Right ventricle myocardium inferior (tissue), 1 donor: ENCODE measurements around the gene SORCS2. TPM values are rescaled to one million over a fixed set of nuclear protein-coding genes. Genes with fewer than 3 reads are reported as not detected.

ENCODE experiments used
- ATAC-seq: fragments of 200-7000 bp; cut with Tn5 transposase; one replicate; pipeline ENCODE4 v1.9.1; 2020; ENCODE audit warnings: mild to moderate bottlenecking, moderate library complexity
- DNase-seq: peaks from one replicate; pipeline ENCODE4 v3.0.0; 2021; ENCODE audit errors: missing footprints
- intact Hi-C: fragments of 100-400 bp; cut with DNase I; formaldehyde crosslinking; loops from one replicate; pipeline ENCODE4 v1.11.0; 2022
- total RNA-seq: library from RNA; stranded (reverse); fragmentation: NEBNext Ultra II Directional; extraction: Animal tissue kit (Norgen Biotek cat#: 25700); gene quantifications from one replicate; pipeline ENCODE4 v1.2.1, GENCODE V29; 2021
- donor health status: DM: no; HTN: yes; CAD: no; lungs with severe emphysema.

Gene SORCS2
- total RNA-seq, 1 donor from 2014 or later: 1.1 TPM

GRCh38 chr4:7361280-7361895 is 169.1 kb downstream of the SORCS2 start:
- intact Hi-C loops: no loop called here
- ATAC-seq (peak; percentile 41), DNase-seq (peak; percentile 64)

GRCh38 chr4:7362341-7362740 is 170.0 kb downstream of the SORCS2 start:
- intact Hi-C loops: no loop called here
- ATAC-seq (no peak), DNase-seq (no peak)

GRCh38 chr4:7362862-7363430 is 170.6 kb downstream of the SORCS2 start:
- intact Hi-C loops: no loop called here
- no peak for DNase-seq

GRCh38 chr4:7364979-7365378 is 172.6 kb downstream of the SORCS2 start:
- peak; percentile 47 for ATAC-seq
- intact Hi-C loops: loop anchor here (1.0 kb wide), 1 partner anchor 38 kb away; no protein-coding TSS in a partner anchor
- DNase-seq: peak; percentile 77

More at GRCh38 chr4:7362862-7363430, 170.6 kb downstream of the SORCS2 start:
- ATAC-seq: no peak

GRCh38 chr4:7365462-7366179 is 173.3 kb downstream of the SORCS2 start:
- DNase-seq (peak; percentile 63), ATAC-seq (peak; percentile 84)
- intact Hi-C loops: loop anchor here (1.0 kb wide), 1 partner anchor 38 kb away; no protein-coding TSS in a partner anchor

- DNase-seq: peak; percentile 28
- intact Hi-C loops: no loop called here
- ATAC-seq: no peak
Measured at GRCh38 chr4:7366180-7366945, 174.0 kb downstream of the SORCS2 start.

- no peak for ATAC-seq
- DNase-seq: no peak
- intact Hi-C loops: no loop called here
Measured at GRCh38 chr4:7366954-7367353, 174.6 kb downstream of the SORCS2 start.

GRCh38 chr4:7367406-7367805 is 175.1 kb downstream of the SORCS2 start:
- ATAC-seq (no peak), DNase-seq (peak; percentile 57)
- intact Hi-C loops: no loop called here

- ATAC-seq: no peak
- peak; percentile 13 for DNase-seq
- intact Hi-C loops: no loop called here
Measured at GRCh38 chr4:7367864-7368277, 175.5 kb downstream of the SORCS2 start.

- intact Hi-C loops: no loop called here
- ATAC-seq (no peak), DNase-seq (peak; percentile 70)
Measured at GRCh38 chr4:7368296-7368695, 176.0 kb downstream of the SORCS2 start.

- DNase-seq (peak; percentile 49), ATAC-seq (no peak)
- intact Hi-C loops: no loop called here
Measured at GRCh38 chr4:7369511-7369910, 177.2 kb downstream of the SORCS2 start.

- intact Hi-C loops: no loop called here
- DNase-seq: peak; percentile 27
- ATAC-seq: no peak
Measured at GRCh38 chr4:7370038-7370437, 177.7 kb downstream of the SORCS2 start.

GRCh38 chr4:7371210-7371941 is 179.0 kb downstream of the SORCS2 start:
- ATAC-seq: no peak
- DNase-seq: peak; percentile 65
- intact Hi-C loops: no loop called here

GRCh38 chr4:7372673-7373072 is 180.3 kb downstream of the SORCS2 start:
- DNase-seq (peak; percentile 40), ATAC-seq (no peak)
- intact Hi-C loops: no loop called here

GRCh38 chr4:7374571-7374970 is 182.2 kb downstream of the SORCS2 start:
- intact Hi-C loops: no loop called here
- no peak for ATAC-seq
- DNase-seq: peak; percentile 33

- intact Hi-C loops: no loop called here
- peak; percentile 37 for DNase-seq
- no peak for ATAC-seq
Measured at GRCh38 chr4:7375427-7375826, 183.1 kb downstream of the SORCS2 start.

- ATAC-seq (peak; percentile 47), DNase-seq (peak; percentile 51)
- intact Hi-C loops: no loop called here
Measured at GRCh38 chr4:7377223-7377865, 185.0 kb downstream of the SORCS2 start.

GRCh38 chr4:7379186-7379585 is 186.8 kb downstream of the SORCS2 start:
- ATAC-seq: no peak
- intact Hi-C loops: no loop called here
- DNase-seq: peak; percentile 31
